GM19099 (cell line): ENCODE measurements around the gene PPP1R26.

Source experiments
- POLR2A ChIP-seq: IDR thresholded peaks from 3 replicates; pipeline ENCODE4 v1.6.1; 2011; ENCODE audit warnings: low read depth; ENCODE audit not compliant: insufficient read length; ENCODE audit errors: extremely low read depth

PPP1R26 gene

DNA sequence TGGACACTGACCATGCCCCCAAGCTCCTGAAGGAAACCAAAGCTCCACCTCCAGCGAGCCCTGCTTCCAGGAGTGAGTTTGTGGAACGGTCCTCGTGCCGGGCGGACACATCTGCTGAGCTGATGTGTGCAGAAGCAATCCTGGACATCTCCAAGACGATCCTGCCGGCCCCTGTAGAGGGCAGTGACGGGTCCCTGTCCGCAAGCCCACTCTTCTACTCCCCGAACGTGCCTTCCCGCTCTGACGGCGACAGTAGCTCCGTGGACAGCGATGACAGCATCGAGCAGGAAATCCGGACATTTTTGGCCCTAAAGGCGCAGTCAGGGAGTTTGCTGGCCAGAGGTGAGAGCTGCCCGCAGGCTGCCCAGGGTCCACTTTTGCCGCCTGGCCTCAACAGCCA, 6.2 kb downstream of the PPP1R26 start:
- no peak for TF ChIP-seq POLR2A

GRCh38 chr9:135486267-135487065, 6.9 kb downstream of the PPP1R26 start:
- no peak for TF ChIP-seq POLR2A

DNA sequence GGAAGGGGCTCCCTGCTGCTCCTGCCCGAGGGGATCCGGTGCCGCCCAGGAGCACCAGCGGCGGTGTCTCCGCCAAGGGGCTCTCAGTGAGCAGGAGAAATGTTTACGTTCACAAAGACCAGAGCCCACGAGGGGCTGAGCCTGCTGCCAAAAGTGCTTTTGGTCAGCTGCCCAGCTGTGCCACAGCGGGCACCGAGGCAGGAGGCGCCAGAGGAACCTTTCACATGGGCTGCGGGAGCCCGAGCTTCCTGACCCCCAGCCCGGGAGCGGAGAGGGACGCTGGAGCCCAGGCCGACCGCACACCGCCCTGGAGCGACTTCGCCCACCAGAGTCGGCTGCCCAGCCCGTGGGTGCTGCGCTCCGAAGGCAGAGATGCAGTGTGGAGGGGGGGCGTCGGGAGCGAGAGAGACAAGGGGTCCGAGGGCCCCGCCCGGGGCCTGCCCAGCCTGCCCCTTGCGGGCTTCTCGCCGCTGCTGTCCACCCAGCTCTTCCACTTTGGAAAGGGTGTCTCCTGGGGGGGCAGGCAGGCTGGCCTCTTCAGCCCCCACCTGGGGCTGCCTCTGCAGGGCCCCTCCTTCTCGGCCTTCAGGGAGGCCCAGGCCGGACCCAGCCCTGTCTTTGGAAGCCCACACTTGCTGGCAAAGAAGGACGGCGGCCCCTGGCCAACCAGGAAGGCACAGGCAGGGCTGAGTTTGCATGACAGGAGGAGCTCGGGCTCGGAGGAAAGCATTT, 7.9 kb downstream of the PPP1R26 start:
- no peak for TF ChIP-seq POLR2A

DNA sequence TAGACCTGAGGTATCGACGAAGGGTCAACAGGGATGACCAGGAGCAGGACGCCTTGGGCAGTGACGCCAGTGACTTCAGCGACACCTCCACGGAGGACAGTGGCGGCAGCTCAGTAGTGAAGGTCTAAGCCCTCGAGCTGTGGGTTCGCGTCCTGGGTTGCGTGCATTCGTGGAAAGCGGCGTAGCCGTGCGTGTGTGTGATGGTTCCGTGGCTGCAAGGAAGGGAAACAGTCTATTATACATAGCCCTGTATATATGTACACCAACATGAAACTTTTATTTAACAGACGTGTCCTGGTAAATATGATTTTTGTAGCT, 8.4 kb downstream of the PPP1R26 start:
- TF ChIP-seq POLR2A: no peak

DNA sequence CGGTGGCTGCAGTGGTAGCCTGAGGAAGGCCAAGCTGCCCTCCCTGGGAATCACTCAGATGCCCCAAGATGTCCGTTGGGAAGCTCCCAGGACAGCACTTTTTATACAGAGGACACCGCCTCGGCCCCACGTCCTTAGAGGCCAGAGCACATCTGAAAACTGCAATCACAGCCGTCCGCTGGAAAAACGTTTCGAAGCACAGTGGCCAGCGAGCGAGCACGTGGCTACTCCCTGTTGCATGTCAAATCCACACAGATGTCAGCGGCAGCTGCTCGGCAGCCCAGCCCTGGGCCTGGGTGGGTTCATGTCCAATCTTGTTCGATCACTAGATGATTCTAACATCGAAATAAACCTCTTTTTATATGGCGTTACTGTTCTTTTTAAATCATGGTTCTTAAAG, 8.9 kb downstream of the PPP1R26 start:
- no peak for TF ChIP-seq POLR2A

- TF ChIP-seq POLR2A: no peak
These were observed 9.8 kb downstream of the PPP1R26 start for GRCh38 chr9:135489188-135489906.

GRCh38 chr9:135490166-135490870, 10.7 kb downstream of the PPP1R26 start:
- TF ChIP-seq POLR2A: no peak

GRCh38 chr9:135490980-135491464, 11.4 kb downstream of the PPP1R26 start:
- no peak for TF ChIP-seq POLR2A

- no peak for TF ChIP-seq POLR2A
These were observed 12.2 kb downstream of the PPP1R26 start for GRCh38 chr9:135491764-135492163.

DNA sequence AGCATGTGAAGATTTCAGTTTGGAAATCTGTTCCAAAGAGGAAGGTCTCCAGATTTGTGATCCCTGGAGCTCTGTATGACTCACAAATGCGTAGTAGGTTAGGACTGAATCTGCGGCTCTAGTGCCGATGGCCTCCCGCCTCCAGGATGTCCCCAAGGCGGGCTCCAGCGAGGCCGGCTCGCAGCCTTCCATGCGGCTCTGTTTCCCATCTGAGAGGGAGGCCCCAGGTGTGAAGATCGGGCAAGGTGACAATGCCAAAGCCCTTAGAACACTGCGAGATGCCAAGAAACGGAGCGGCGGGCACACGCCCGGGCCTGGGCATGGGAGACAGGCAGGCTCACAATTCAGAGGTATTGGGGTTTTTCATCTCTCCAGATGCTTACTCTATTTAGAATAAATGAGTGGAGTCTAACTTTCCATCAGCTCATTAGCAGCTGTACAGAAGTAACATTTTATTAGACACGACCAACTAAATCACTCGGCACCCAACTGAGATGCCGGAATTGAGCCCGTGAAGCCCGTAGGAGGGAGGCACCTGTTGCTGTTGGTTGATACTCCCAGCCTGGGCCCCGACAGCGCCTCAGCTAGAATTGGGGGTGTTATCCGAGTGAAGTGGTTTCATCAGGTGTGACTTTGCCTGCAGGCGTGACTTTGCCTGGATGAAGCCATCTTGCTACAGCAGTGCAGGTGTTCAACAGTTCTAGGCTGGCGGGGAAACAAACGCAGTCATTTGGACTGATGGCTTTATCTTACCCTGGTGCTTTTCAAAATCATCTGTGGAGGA, 13.5 kb downstream of the PPP1R26 start:
- no peak for TF ChIP-seq POLR2A

DNA sequence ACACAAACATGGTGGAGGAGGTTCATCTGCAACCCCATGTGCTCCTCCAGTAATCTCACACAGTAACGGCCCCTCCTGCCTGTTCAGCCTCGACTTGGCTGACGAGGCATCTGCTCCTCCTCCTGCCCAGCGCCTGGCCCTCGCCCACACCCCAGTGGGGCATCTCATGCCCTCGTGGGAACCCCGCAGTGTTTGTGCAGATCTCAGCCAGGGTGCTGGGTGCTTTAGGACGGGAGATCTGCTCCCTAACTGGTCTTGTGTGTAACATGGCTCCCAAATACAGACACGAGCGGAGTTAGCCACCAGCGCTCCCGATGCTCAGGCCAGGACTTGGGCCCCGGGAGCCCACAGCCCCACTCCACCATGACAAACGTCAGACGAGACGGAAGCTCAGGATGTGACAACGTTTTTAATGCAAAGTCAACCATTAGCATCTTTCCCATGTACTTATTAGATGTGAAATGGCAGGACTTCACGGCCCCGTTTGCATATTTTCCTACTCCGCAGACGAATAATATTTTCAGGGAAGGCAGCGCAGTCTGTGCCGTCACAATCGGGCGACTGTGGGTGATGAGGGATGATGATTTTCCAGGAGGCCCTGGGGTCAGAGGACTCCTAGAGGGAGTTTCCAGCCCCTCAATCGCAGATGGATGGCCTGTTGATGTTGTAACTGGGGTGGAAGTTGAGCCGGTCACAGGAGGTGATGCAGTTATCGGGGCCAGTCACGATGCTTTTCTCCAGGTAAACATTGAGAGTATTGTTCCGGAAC, 15.4 kb downstream of the PPP1R26 start:
- no peak for TF ChIP-seq POLR2A

- TF ChIP-seq POLR2A: no peak
These were observed 19.0 kb downstream of the PPP1R26 start for GRCh38 chr9:135498381-135499126.
